GM12878 (cell line): ENCODE measurements around the gene URI1. TPM values are rescaled to one million over a fixed set of nuclear protein-coding genes. Genes with fewer than 3 reads are reported as not detected.

Source experiments
- ATAC-seq: fragments of 200-7000 bp; cut with Tn5 transposase; 3 replicates; pipeline ENCODE4 v1.9.1; 2020; ENCODE audit warnings: mild to moderate bottlenecking, moderate library complexity
- BruUV-seq: library from RNA; stranded (reverse); fragments of 400-500 nt; replicated peaks from 2 replicates; lab custom pipeline; 2021; lab: Mats Ljungman, UMichigan
- CTCF ChIA-PET: fragments of 300-600 bp; sonication (Branson Sonifier 250); formaldehyde crosslinking; extraction: SDS; loops from one replicate; lab custom pipeline; 2021; ENCODE audit warnings: inconsistent platforms; lab: Yijun Ruan, JAX
- POLR2A ChIA-PET: fragments of 350-600 bp; formaldehyde crosslinking; extraction: SDS; loops from one replicate; lab custom pipeline; 2021; ENCODE audit warnings: inconsistent platforms; lab: Charles Lee
- RAD21 ChIA-PET: fragments of 300-600 bp; sonication (Branson Sonifier 250); formaldehyde crosslinking; loops from one replicate; lab custom pipeline; 2023; ENCODE audit warnings: antibody characterized with exemption; ENCODE audit not compliant: unreplicated experiment; lab: Charles Lee
- SMC1A ChIA-PET: fragments of 300-600 bp; sonication (Branson Sonifier 250); formaldehyde crosslinking; loops from one replicate; lab custom pipeline; 2023; ENCODE audit not compliant: unreplicated experiment, uncharacterized antibody; lab: Charles Lee
- DNase-seq: peaks from one replicate; pipeline ENCODE4 v3.0.0-alpha.2; 2011; ENCODE audit warnings: low read depth, low spot score
- FAIRE-seq: peaks from 3 replicates; lab custom pipeline; 2011; peaks lifted over from hg19 to GRCh38; lab: Jason Lieb, UNC
- H2AFZ ChIP-seq: 2 replicates; pipeline ENCODE4 v1.6.0; 2011; ENCODE audit warnings: low read depth, low read length, control low read depth; ENCODE audit not compliant: control insufficient read depth
- H3K27ac ChIP-seq: 2 replicates; pipeline ENCODE4 v1.5.1; 2011; ENCODE audit warnings: control low read depth; ENCODE audit not compliant: control insufficient read depth, insufficient read depth
- H3K27me3 ChIP-seq, 2 experiments: replicated peaks in 1 of 2; 2 replicates each; pipeline versions ENCODE4 v1.6.0 to v1.6.1; 2011; ENCODE audit warnings: low read length in 1 of 2; ENCODE audit not compliant: control insufficient read depth in 2 of 2, insufficient read depth in 2 of 2
- H3K36me3 ChIP-seq, 2 experiments: 2 replicates each; pipeline ENCODE4 v1.5.1; 2011; ENCODE audit warnings: low read length in 1 of 2; ENCODE audit not compliant: control insufficient read depth in 2 of 2, insufficient read depth in 2 of 2
- H3K4me1 ChIP-seq: 2 replicates; pipeline ENCODE4 v1.6.1; 2011; ENCODE audit warnings: mild to moderate bottlenecking, low read length, moderate library complexity, mixed read lengths; ENCODE audit not compliant: control insufficient read depth, insufficient read depth
- H3K4me2 ChIP-seq: 2 replicates; pipeline ENCODE4 v1.6.0; 2011; ENCODE audit warnings: control low read depth; ENCODE audit not compliant: control insufficient read depth, insufficient read depth
- H3K4me3 ChIP-seq: fragments of 200-600 bp; sonication (generic); 2 replicates; pipeline ENCODE4 v1.5.1; 2016
- H3K79me2 ChIP-seq: 2 replicates; pipeline ENCODE4 v1.6.0; 2011; ENCODE audit warnings: low read length; ENCODE audit not compliant: control insufficient read depth, insufficient read depth
- H3K9ac ChIP-seq: 2 replicates; pipeline ENCODE4 v1.8.0; 2011; ENCODE audit warnings: low read length, control low read depth, mixed read lengths; ENCODE audit not compliant: control insufficient read depth, insufficient read depth
- H3K9me3 ChIP-seq: replicated peaks from 3 replicates; pipeline ENCODE4 v1.5.1; 2011; ENCODE audit warnings: mild to moderate bottlenecking, low read length; ENCODE audit not compliant: control insufficient read depth, insufficient read depth
- H4K20me1 ChIP-seq: 2 replicates; pipeline ENCODE4 v1.6.0; 2011; ENCODE audit not compliant: control insufficient read depth, insufficient read depth
- ASH2L ChIP-seq: fragments of 300-600, 200-600 bp; sonication (generic); IDR thresholded peaks from 2 replicates; pipeline ENCODE4 v1.6.1; 2017; ENCODE audit warnings: low read depth, mild to moderate bottlenecking, borderline replicate concordance
- CEBPB ChIP-seq, 2 experiments: fragments of 150-350 bp in 1 of 2; IDR thresholded peaks; 2 replicates each; pipeline ENCODE4 v1.6.1; 2012 to 2014; ENCODE audit warnings: low read depth in 2 of 2, low read length in 2 of 2, borderline replicate concordance in 1 of 2, inconsistent platforms in 1 of 2
- ESRRA ChIP-seq: IDR thresholded peaks from 2 replicates; pipeline ENCODE4 v1.6.1; 2012; ENCODE audit warnings: mild to moderate bottlenecking, low read length, improper control_type of control experiment
- KLF5 ChIP-seq: fragments of 450-650 bp; IDR thresholded peaks from 2 replicates; pipeline ENCODE4 v1.6.1; 2014; ENCODE audit warnings: mild to moderate bottlenecking; ENCODE audit not compliant: partially characterized antibody
- LARP7 ChIP-seq: fragments of 450-650 bp; IDR thresholded peaks from 2 replicates; pipeline ENCODE4 v1.6.1; 2017; ENCODE audit warnings: mild to moderate bottlenecking
- MEF2A ChIP-seq: IDR thresholded peaks from 2 replicates; pipeline ENCODE4 v1.6.1; 2011; ENCODE audit warnings: low read depth, mild to moderate bottlenecking, low read length, moderate library complexity; ENCODE audit not compliant: insufficient read depth
- PAX8 ChIP-seq: fragments of 450-650 bp; IDR thresholded peaks from 2 replicates; pipeline ENCODE4 v1.6.1; 2017; ENCODE audit warnings: mild to moderate bottlenecking, moderate library complexity
- PBX3 ChIP-seq: IDR thresholded peaks from 2 replicates; pipeline ENCODE4 v1.6.1; 2011; ENCODE audit warnings: mild to moderate bottlenecking, low read depth, low read length, moderate library complexity; ENCODE audit not compliant: insufficient replicate concordance
- RBBP5 ChIP-seq: fragments of 200-600 bp; sonication (generic); conservative IDR thresholded peaks from 2 replicates; pipeline ENCODE4 v1.6.1; 2016
- RELA ChIP-seq: fragments of 450-650 bp; IDR thresholded peaks from 2 replicates; pipeline ENCODE4 v1.8.0; 2014; ENCODE audit warnings: borderline replicate concordance; ENCODE audit not compliant: partially characterized antibody
- SUZ12 ChIP-seq: fragments of 200-600 bp; sonication (generic); IDR thresholded peaks from one replicate; pipeline ENCODE4 v1.6.1; 2018; ENCODE audit warnings: antibody characterized with exemption, mild to moderate bottlenecking; ENCODE audit not compliant: unreplicated experiment
- TCF7 ChIP-seq: IDR thresholded peaks from 2 replicates; pipeline ENCODE4 v1.6.1; 2014; ENCODE audit warnings: antibody characterized with exemption, borderline replicate concordance
- ZBTB4 ChIP-seq: fragments of 450-650 bp; formaldehyde crosslinking; IDR thresholded peaks from 2 replicates; pipeline ENCODE4 v1.4.0; 2022; ENCODE audit warnings: mild to moderate bottlenecking, moderate library complexity
- ZNF687 ChIP-seq: fragments of 450-650 bp; IDR thresholded peaks from 2 replicates; pipeline ENCODE4 v1.6.1; 2017; ENCODE audit warnings: mild to moderate bottlenecking, moderate library complexity
- WGBS: methylation state at CpG from one replicate; pipeline ENCODE4 v1.1.6; 2016; ENCODE audit warnings: low lambda C conversion rate; ENCODE audit not compliant: insufficient replicate concordance, insufficient coverage; ENCODE audit errors: missing lambda C conversion rate; 5-methylcytosine and 5-hydroxymethylcytosine counted together
- in situ Hi-C: fragments of 300-500 bp; cut with MboI; formaldehyde crosslinking; loops from 9 replicates; pipeline ENCODE4 v1.14.3; 2018; ENCODE audit warnings: mixed read lengths
- intact Hi-C: fragments of 100-400 bp; cut with micrococcal nuclease; formaldehyde crosslinking; loops from one replicate; pipeline ENCODE4 v1.14.2; 2022; ENCODE audit not compliant: unreplicated experiment
- polyA plus RNA-seq, 11 experiments: library from polyadenylated mRNA; depleted of rRNA in 4 of 11; unstranded in 6 of 11; stranded (reverse) in 5 of 11; fragments of >200 nt; fragmentation: Nextera tagmentation in 4 of 11; fragmentation: Illumina TruSeq in 1 of 11; extraction: Ambion mirVana in 4 of 11; extraction: Trizol in 1 of 11; gene quantifications; 1 replicate in 1 of 11; 2 replicates in 10 of 11; pipeline versions ENCODE4 v1.2.1 to v1.2.3, GENCODE V29; 2011 to 2016; ENCODE audit warnings: inconsistent platforms in 2 of 11, missing spikeins in 2 of 11, low read depth in 1 of 11
- total RNA-seq, 4 experiments: library from RNA; depleted of rRNA in 3 of 4; stranded (reverse); fragments of >200 nt in 3 of 4; fragmentation: Illumina TruSeq in 1 of 4; extraction: Trizol in 1 of 4; gene quantifications; 2 replicates each; pipeline versions ENCODE4 v1.2.1 to v1.2.3, GENCODE V29; 2013 to 2021
- TF ChIP-seq, protein P1 (sequence below): fragments of 450-650 bp; IDR thresholded peaks from 2 replicates; pipeline ENCODE4 v1.6.1; 2017; ENCODE audit warnings: borderline replicate concordance

The URI1 gene
- total and polyA plus RNA-seq, 10 of the 15 experiments (the other 5 are each of a cell fraction or from before 2014, with no cell fraction given): 15.2 to 94.2 (median 47.9) TPM

DNA sequence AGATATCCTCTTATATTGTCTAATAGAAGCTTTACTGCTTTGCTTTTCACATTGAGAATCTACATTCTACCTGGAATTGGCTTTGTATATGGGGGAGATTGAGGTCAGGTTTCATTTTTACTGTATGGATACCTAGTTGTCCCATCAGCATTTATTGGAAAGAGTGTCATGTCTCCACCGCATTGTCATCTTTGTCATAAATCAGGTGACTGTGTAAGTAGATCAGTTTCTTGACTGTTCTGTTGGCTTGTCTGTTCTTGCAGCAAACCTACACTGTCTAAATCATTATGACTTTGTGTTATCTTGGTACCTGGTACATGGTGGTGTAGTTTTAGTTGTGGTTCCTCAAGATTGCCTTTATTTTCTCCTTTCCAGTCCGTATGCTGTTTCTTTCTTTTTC, 5.8 kb downstream of the URI1 start:
- no peaks in the 10 kb centered on the region for H4K20me1 ChIP-seq
- ChIA-PET SMC1A (interaction anchor here (4.3 kb wide), 2 partner anchors 19 to 20 kb away, joined by 12 to 23 read pairs; no protein-coding TSS in a partner anchor), RAD21 (no interaction called here), CTCF (no interaction called here), POLR2A (no interaction called here)
- H3K36me3 ChIP-seq: peaks cover 0 to 2% of the 10 kb centered on the region in 2 experiments; a peak in 2 of 4 replicates
- in situ Hi-C loops (no loop called here), intact Hi-C loops (no loop called here)
- WGBS: 94% methylated on average over 2 of the region's 2 CpGs
- H3K4me2 ChIP-seq: peak overlapping the region; percentile 30; the same call in 1 of the 2 replicates
- no TSS peak for BruUV-seq
- H3K9me3 ChIP-seq: peaks cover 3% of the 10 kb centered on the region; the same call in 2 of the 3 replicates
- no peaks in the 10 kb centered on the region for H3K27me3 ChIP-seq
- no peak overlapping the region for H2AFZ ChIP-seq
- ATAC-seq (peak; percentile 25), DNase-seq (no peak), FAIRE-seq (no peak)
- peaks cover 80% of the 10 kb centered on the region for H3K79me2 ChIP-seq
- H3K4me3 ChIP-seq: no peak overlapping the region
- H3K27ac ChIP-seq: no peak overlapping the region
- H3K9ac ChIP-seq: no peak overlapping the region
- peaks cover 5% of the 10 kb centered on the region; the same call in 1 of the 2 replicates for H3K4me1 ChIP-seq
- TF ChIP-seq RBBP5: no peak
- no peak for TF ChIP-seq ZBTB4 (CRISPR knock-in tag)
- no peak for TF ChIP-seq ASH2L
- no peak for TF ChIP-seq RELA
- no peak for TF ChIP-seq ESRRA
- TF ChIP-seq PBX3: no peak
- TF ChIP-seq MEF2A: no peak
- TF ChIP-seq PAX8: no peak
- TF ChIP-seq SUZ12: no peak
- TF ChIP-seq ZNF687: no peak
- TF ChIP-seq CEBPB (IDR thresholded peaks at IDR 0.05; ENCODE audit: borderline replicate concordance in 1 of 2, low read depth in 2 of 2, low read length in 2 of 2): no peak
- no peak for TF ChIP-seq LARP7
- no peak for TF ChIP-seq TCF7
- TF ChIP-seq, protein P1, sequence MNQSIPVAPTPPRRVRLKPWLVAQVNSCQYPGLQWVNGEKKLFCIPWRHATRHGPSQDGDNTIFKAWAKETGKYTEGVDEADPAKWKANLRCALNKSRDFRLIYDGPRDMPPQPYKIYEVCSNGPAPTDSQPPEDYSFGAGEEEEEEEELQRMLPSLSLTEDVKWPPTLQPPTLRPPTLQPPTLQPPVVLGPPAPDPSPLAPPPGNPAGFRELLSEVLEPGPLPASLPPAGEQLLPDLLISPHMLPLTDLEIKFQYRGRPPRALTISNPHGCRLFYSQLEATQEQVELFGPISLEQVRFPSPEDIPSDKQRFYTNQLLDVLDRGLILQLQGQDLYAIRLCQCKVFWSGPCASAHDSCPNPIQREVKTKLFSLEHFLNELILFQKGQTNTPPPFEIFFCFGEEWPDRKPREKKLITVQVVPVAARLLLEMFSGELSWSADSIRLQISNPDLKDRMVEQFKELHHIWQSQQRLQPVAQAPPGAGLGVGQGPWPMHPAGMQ: no peak
- no peak for TF ChIP-seq KLF5
